Type B pancreatic cell (in vitro differentiated cells): Measurements from ENCODE around the gene ZDHHC3. TPM values are rescaled to one million over a fixed set of nuclear protein-coding genes. Genes with fewer than 3 reads are reported as not detected.

Experiments used
- DNase-seq: peaks from one replicate; pipeline ENCODE4 v3.0.0; 2021; ENCODE audit warnings: mixed read lengths; ENCODE audit not compliant: unreplicated experiment; ENCODE audit errors: extremely low spot score
- H3K27ac Mint-ChIP-seq: 2 replicates; pipeline ENCODE4 v1.8.0; 2021; ENCODE audit warnings: mild to moderate bottlenecking, mixed read lengths
- H3K27me3 Mint-ChIP-seq: 2 replicates; pipeline ENCODE4 v1.8.0; 2021; ENCODE audit warnings: mixed read lengths
- H3K36me3 Mint-ChIP-seq: 2 replicates; pipeline ENCODE4 v1.8.0; 2021; ENCODE audit warnings: mixed read lengths
- H3K4me1 Mint-ChIP-seq: one replicate; pipeline ENCODE4 v1.8.0; 2021; ENCODE audit warnings: mixed read lengths; ENCODE audit not compliant: unreplicated experiment
- H3K4me3 Mint-ChIP-seq: 2 replicates; pipeline ENCODE4 v1.8.0; 2021; ENCODE audit warnings: mild to moderate bottlenecking, mixed read lengths
- H3K9me3 Mint-ChIP-seq: 2 replicates; pipeline ENCODE4 v1.8.0; 2021; ENCODE audit warnings: mixed read lengths
- CTCF ChIP-seq: fragments of 200-600 bp; sonication (generic); conservative IDR thresholded peaks from 2 replicates; pipeline ENCODE4 v1.5.0; 2021; ENCODE audit warnings: antibody characterized with exemption, mild to moderate bottlenecking
- total RNA-seq: library from RNA; stranded (reverse); gene quantifications from 2 replicates; pipeline ENCODE4 v1.2.1, GENCODE V29; 2021; ENCODE audit warnings: low replicate concordance

ZDHHC3 gene
- total RNA-seq, 1 donor from 2014 or later, result 83.6 TPM

DNA sequence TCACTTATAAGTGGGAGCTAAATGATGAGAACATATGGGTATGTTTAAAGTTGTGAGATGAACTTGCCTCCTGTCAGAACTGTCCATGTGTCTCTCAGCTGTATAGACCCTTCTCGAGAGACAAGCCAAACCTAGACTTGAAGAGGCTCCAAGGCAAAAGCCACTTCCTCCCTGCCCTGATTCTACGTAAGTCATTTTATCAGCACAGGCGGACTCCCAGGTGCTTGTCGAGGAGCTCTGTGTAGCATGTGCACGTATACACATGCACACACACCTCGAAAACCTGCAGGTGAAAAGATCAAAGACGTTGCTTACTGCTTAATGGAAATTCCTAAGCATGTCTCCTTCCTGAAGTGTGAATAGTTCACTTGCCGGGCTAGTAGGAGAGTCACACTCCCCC is 44.6 kb upstream of the ZDHHC3 start:
- Mint-ChIP-seq H3K36me3 (peaks cover 3% of the 10 kb centered on the region), H3K27me3 (no peaks in the 10 kb centered on the region), H3K4me1 (peaks cover 12% of the 10 kb centered on the region), H3K27ac (no peak overlapping the region), H3K9me3 (no peaks in the 10 kb centered on the region), H3K4me3 (no peak overlapping the region)
- no peak for TF ChIP-seq CTCF
- no peak for DNase-seq

DNA sequence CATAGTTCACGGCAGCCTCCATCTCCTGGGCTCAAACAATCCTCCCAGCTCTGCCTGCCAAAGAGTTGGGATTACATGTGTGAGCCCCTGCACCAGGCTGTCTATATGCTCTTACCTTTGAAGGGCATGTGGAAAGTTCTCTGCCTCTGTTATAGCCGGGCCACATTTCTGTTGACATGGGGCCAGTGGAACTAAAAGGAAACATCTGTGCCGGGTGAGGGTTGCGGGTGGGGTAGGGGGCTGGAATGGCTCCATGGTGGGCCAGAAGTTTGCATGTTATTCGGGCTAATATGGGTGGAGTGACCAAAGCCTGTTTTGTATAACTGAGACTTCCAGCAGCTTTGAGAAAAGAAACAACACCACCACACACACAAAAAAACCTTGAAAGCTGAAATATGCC is 41.8 kb upstream of the ZDHHC3 start:
- no peaks in the 10 kb centered on the region for H3K27me3 Mint-ChIP-seq
- no peak for DNase-seq
- peaks cover 12% of the 10 kb centered on the region for H3K4me1 Mint-ChIP-seq
- H3K9me3 Mint-ChIP-seq, result no peaks in the 10 kb centered on the region
- H3K4me3 Mint-ChIP-seq, result no peak overlapping the region
- TF ChIP-seq CTCF, result no peak
- H3K27ac Mint-ChIP-seq, result no peak overlapping the region
- peaks cover 10% of the 10 kb centered on the region for H3K36me3 Mint-ChIP-seq

- peaks cover 12% of the 10 kb centered on the region for H3K4me1 Mint-ChIP-seq
- no peak for TF ChIP-seq CTCF
- no peaks in the 10 kb centered on the region for H3K27me3 Mint-ChIP-seq
- no peaks in the 10 kb centered on the region for H3K9me3 Mint-ChIP-seq
- peaks cover 16% of the 10 kb centered on the region for H3K36me3 Mint-ChIP-seq
- no peak overlapping the region for H3K4me3 Mint-ChIP-seq
- DNase-seq, result no peak
- H3K27ac Mint-ChIP-seq, result no peak overlapping the region
Measured at GRCh38 chr3:45016916-45017315, 40.9 kb upstream of the ZDHHC3 start.

DNA sequence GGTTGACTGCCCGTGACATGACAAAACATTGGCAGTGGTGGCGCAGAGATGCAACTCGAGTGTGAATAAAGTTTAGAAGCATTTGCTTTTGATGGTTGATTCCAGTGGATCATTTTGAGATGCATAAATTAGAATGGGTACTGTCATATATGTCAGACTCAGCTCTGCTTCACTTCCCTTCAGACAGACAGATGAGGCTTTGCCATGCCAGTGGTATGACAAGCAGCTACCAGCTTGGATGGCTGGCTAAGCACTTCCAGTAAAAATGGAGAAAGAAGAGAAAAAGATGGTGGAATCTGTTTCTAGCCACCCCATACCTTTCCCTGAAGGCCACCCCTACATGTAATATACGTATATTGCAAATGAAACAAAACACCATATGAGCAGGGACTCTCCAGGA is 36.6 kb upstream of the ZDHHC3 start:
- no peak for DNase-seq
- TF ChIP-seq CTCF, result no peak
- H3K4me1 Mint-ChIP-seq, result peaks cover 4% of the 10 kb centered on the region
- H3K27me3 Mint-ChIP-seq, result no peaks in the 10 kb centered on the region
- H3K9me3 Mint-ChIP-seq, result no peaks in the 10 kb centered on the region
- H3K36me3 Mint-ChIP-seq, result peaks cover 29% of the 10 kb centered on the region
- no peak overlapping the region for H3K27ac Mint-ChIP-seq
- H3K4me3 Mint-ChIP-seq, result no peak overlapping the region

DNA sequence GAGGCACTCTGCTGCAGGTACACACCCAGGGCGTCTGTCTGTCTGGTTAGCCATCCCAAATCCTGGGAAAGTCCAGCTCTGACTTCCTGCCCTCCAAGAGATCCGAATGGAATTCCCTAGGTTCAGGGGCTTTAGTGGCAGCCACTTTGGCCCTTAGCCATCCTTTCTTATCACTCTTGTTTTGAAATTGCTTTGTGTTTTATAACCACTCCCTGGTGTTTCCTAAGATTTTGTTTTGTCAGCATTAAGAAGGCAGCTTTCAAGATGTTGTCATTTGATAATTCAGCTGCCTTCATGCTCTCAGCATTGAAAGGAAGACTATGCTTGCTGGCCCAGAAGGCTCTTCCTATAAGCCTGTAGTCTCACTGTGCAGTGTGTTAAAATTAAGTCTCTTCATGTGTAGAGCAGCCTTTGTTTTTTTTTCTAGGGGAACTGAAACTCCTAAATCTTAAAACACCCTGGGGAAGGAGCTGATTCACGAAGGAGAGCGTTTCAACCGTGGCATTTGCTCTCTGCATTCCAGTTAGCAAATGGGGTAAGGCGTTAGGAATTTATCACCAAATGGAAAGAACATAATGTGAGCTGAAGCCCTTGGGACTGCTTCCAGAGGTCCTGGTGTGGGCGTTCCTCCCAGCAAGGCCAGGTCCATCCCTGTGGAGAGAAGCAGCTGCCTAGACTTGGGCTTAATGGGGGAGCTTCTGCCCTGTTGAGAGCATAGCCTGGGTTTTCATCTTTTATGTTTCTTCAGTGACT is 36.0 kb upstream of the ZDHHC3 start:
- peaks cover 4% of the 10 kb centered on the region for H3K4me1 Mint-ChIP-seq

More for the DNA sequence above, 36.0 kb upstream of the ZDHHC3 start:
- no peak for DNase-seq
- TF ChIP-seq CTCF, result no peak
- Mint-ChIP-seq H3K36me3 (peaks cover 31% of the 10 kb centered on the region), H3K4me3 (no peak overlapping the region), H3K27me3 (no peaks in the 10 kb centered on the region), H3K27ac (no peak overlapping the region), H3K9me3 (no peaks in the 10 kb centered on the region)
